Measurements from ENCODE around the gene TWNK.

Gene TWNK

GRCh38 chr10:100976906-100977305, 10.4 kb upstream of the TWNK start:
- no peaks in the 10 kb centered on the region for H3K79me2 ChIP-seq (ENCODE audit: control insufficient read depth, low read length)
- peaks cover 6% of the 10 kb centered on the region; the same call in 1 of the 2 replicates for H3K36me3 ChIP-seq (ENCODE audit: control insufficient read depth, low read length)

GRCh38 chr10:100977436-100977835, 9.9 kb upstream of the TWNK start:
- H3K4me2 ChIP-seq (ENCODE audit: low read length): no peak overlapping the region
- no peaks in the 10 kb centered on the region for H3K4me1 ChIP-seq (ENCODE audit: control insufficient read depth, low read length)
- no peak overlapping the region for H3K27ac ChIP-seq (ENCODE audit: low read depth, low read length)
- H3K36me3 ChIP-seq (ENCODE audit: control insufficient read depth, low read length): peaks cover 6% of the 10 kb centered on the region; the same call in 1 of the 2 replicates
- TF ChIP-seq CTCF (IDR thresholded peaks at IDR 0.05; ENCODE audit: low read depth, low read length, poor library complexity, severe bottlenecking): no peak
- TF ChIP-seq EZH2phosphoT487 (IDR thresholded peaks at IDR 0.05; ENCODE audit: borderline replicate concordance, low read length): no peak
- H3K9me3 ChIP-seq (ENCODE audit: control insufficient read depth, insufficient read depth, low read length): no peaks in the 10 kb centered on the region
- no peak overlapping the region for H3K4me3 ChIP-seq (ENCODE audit: low read length)
- no peaks in the 10 kb centered on the region for H3K27me3 ChIP-seq (ENCODE audit: control insufficient read depth, low read length)
- no peaks in the 10 kb centered on the region for H3K79me2 ChIP-seq (ENCODE audit: control insufficient read depth, low read length)
- H3F3A ChIP-seq (ENCODE audit: control insufficient read depth, insufficient read depth): no peaks in the 10 kb centered on the region
- H3K9me2 ChIP-seq (replicated peaks; ENCODE audit: control insufficient read depth, low read length): no peaks in the 10 kb centered on the region
- no peaks in the 10 kb centered on the region for H4K20me1 ChIP-seq (ENCODE audit: control insufficient read depth, insufficient read depth, low read depth, low read length)

More at GRCh38 chr10:100976906-100977305, 10.4 kb upstream of the TWNK start:
- Histone ChIP-seq H3K4me3 (ENCODE audit: low read length) (no peak overlapping the region), H3K4me1 (ENCODE audit: control insufficient read depth, low read length) (no peaks in the 10 kb centered on the region), H3K9me2 (replicated peaks; ENCODE audit: control insufficient read depth, low read length) (no peaks in the 10 kb centered on the region), H3K9me3 (ENCODE audit: control insufficient read depth, insufficient read depth, low read length) (no peaks in the 10 kb centered on the region), H3K4me2 (ENCODE audit: low read length) (no peak overlapping the region), H3F3A (ENCODE audit: control insufficient read depth, insufficient read depth) (no peaks in the 10 kb centered on the region), H4K20me1 (ENCODE audit: control insufficient read depth, insufficient read depth, low read depth, low read length) (no peaks in the 10 kb centered on the region), H3K27ac (ENCODE audit: low read depth, low read length) (no peak overlapping the region), H3K27me3 (ENCODE audit: control insufficient read depth, low read length) (no peaks in the 10 kb centered on the region)
- TF ChIP-seq EZH2phosphoT487 (IDR thresholded peaks at IDR 0.05; ENCODE audit: borderline replicate concordance, low read length): no peak
- no peak for TF ChIP-seq CTCF (IDR thresholded peaks at IDR 0.05; ENCODE audit: low read depth, low read length, poor library complexity, severe bottlenecking)

- Histone ChIP-seq H4K20me1 (ENCODE audit: control insufficient read depth, insufficient read depth, low read depth, low read length) (no peaks in the 10 kb centered on the region), H3K79me2 (ENCODE audit: control insufficient read depth, low read length) (no peaks in the 10 kb centered on the region), H3K9me3 (ENCODE audit: control insufficient read depth, insufficient read depth, low read length) (no peaks in the 10 kb centered on the region), H3K27ac (ENCODE audit: low read depth, low read length) (no peak overlapping the region), H3K4me3 (ENCODE audit: low read length) (no peak overlapping the region), H3K4me1 (ENCODE audit: control insufficient read depth, low read length) (no peaks in the 10 kb centered on the region), H3F3A (ENCODE audit: control insufficient read depth, insufficient read depth) (no peaks in the 10 kb centered on the region), H3K27me3 (ENCODE audit: control insufficient read depth, low read length) (no peaks in the 10 kb centered on the region), H3K4me2 (ENCODE audit: low read length) (no peak overlapping the region), H3K36me3 (ENCODE audit: control insufficient read depth, low read length) (peaks cover 6% of the 10 kb centered on the region; the same call in 1 of the 2 replicates), H3K9me2 (replicated peaks; ENCODE audit: control insufficient read depth, low read length) (no peaks in the 10 kb centered on the region)
- TF ChIP-seq EZH2phosphoT487 (IDR thresholded peaks at IDR 0.05; ENCODE audit: borderline replicate concordance, low read length) (no peak), CTCF (IDR thresholded peaks at IDR 0.05; ENCODE audit: low read depth, low read length, poor library complexity, severe bottlenecking) (no peak)
These were observed 9.0 kb upstream of the TWNK start for GRCh38 chr10:100978121-100978900.

Measured in DOHH2 (cell line).